C4-2B (cell line): Measurements from ENCODE around the gene MED13.

Experiments used
- ZFX ChIP-seq: fragments of 450-650 bp; IDR thresholded peaks from 2 replicates; pipeline ENCODE4 v1.6.1; 2017
- TF ChIP-seq, protein P1 (sequence below): fragments of 450-650 bp; conservative IDR thresholded peaks from 2 replicates; pipeline ENCODE4 v1.5.1; 2017; ENCODE audit warnings: mild to moderate bottlenecking

DNA sequence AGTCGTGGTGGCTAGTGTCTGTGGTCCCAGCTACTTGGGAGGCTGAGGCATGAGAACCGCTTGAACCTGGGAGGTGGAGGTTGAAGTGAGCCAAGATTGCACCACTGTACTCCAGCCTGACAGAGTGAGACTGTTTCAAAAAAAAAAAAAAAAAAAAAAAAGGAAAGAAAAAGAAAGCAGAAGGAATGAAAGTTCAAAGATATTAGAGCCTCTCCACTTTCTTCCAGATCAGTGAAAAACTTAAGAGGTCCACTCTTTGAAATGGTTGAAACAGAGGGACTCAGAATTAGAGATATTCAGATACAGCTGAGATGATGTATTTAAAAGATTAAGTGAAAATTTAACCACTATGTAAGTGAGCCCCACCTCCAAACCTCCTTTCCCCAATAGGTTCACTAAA lies 16.8 kb downstream of the MED13 start:
- TF ChIP-seq, protein P1, sequence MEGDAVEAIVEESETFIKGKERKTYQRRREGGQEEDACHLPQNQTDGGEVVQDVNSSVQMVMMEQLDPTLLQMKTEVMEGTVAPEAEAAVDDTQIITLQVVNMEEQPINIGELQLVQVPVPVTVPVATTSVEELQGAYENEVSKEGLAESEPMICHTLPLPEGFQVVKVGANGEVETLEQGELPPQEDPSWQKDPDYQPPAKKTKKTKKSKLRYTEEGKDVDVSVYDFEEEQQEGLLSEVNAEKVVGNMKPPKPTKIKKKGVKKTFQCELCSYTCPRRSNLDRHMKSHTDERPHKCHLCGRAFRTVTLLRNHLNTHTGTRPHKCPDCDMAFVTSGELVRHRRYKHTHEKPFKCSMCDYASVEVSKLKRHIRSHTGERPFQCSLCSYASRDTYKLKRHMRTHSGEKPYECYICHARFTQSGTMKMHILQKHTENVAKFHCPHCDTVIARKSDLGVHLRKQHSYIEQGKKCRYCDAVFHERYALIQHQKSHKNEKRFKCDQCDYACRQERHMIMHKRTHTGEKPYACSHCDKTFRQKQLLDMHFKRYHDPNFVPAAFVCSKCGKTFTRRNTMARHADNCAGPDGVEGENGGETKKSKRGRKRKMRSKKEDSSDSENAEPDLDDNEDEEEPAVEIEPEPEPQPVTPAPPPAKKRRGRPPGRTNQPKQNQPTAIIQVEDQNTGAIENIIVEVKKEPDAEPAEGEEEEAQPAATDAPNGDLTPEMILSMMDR: no peak
- TF ChIP-seq ZFX: no peak
